Small intestine (tissue), 7 donors: ENCODE measurements around the gene HKDC1. TPM values are rescaled to one million over a fixed set of nuclear protein-coding genes. Genes with fewer than 3 reads are reported as not detected.
A peak's percentile ranks its signal among the peaks of the same experiment; 100 is the strongest.

Experiments
- DNase-seq, 2 donors: peaks; one replicate each; pipeline versions ENCODE4 v3.0.0 to v3.0.0-alpha.2; 2013
- FAIRE-seq: peaks from 2 replicates; lab custom pipeline; 2012; peaks lifted over from hg19 to GRCh38; lab: Jason Lieb, UNC
- H3K27ac ChIP-seq, 3 donors: one replicate each; pipeline ENCODE4 v1.5.1; 2013; ENCODE audit warnings: low read length in 2 of 3, mild to moderate bottlenecking in 2 of 3, control low read depth in 1 of 3, inconsistent platforms in 1 of 3, low read depth in 1 of 3, moderate library complexity in 1 of 3
- H3K27me3 ChIP-seq, 3 donors: one replicate each; pipeline ENCODE4 v1.6.1; 2013; ENCODE audit warnings: low read length in 3 of 3, inconsistent platforms in 1 of 3; ENCODE audit not compliant: control insufficient read depth in 3 of 3, insufficient read depth in 3 of 3
- H3K36me3 ChIP-seq, 3 donors: one replicate each; pipeline ENCODE4 v1.6.1; 2013; ENCODE audit warnings: low read length in 3 of 3, inconsistent platforms in 1 of 3, low read depth in 1 of 3, mild to moderate bottlenecking in 1 of 3, moderate library complexity in 1 of 3; ENCODE audit not compliant: control insufficient read depth in 3 of 3, insufficient read depth in 2 of 3
- H3K4me1 ChIP-seq, 3 donors: one replicate each; pipeline ENCODE4 v1.6.1; 2013; ENCODE audit warnings: low read length in 2 of 3, inconsistent platforms in 1 of 3, low read depth in 1 of 3, mild to moderate bottlenecking in 1 of 3, moderate library complexity in 1 of 3; ENCODE audit not compliant: control insufficient read depth in 3 of 3, insufficient read depth in 2 of 3
- H3K4me3 ChIP-seq, 3 donors: one replicate each; pipeline ENCODE4 v1.5.1; 2013; ENCODE audit warnings: low read length in 3 of 3, control low read depth in 1 of 3, inconsistent platforms in 1 of 3, low read depth in 1 of 3, mild to moderate bottlenecking in 1 of 3, moderate library complexity in 1 of 3
- H3K9me3 ChIP-seq, 2 donors: one replicate each; pipeline ENCODE4 v1.6.1; 2013; ENCODE audit warnings: low read depth in 1 of 2, low read length in 1 of 2; ENCODE audit not compliant: control insufficient read depth in 2 of 2, insufficient read depth in 1 of 2
- WGBS, 3 donors: extraction: QIAGEN DNeasy Blood & Tissue Kit; methylation state at CpG; one replicate each; pipeline ENCODE4 v1.1.7; 2013; 5-methylcytosine and 5-hydroxymethylcytosine counted together
- polyA plus RNA-seq, 4 donors: library from polyadenylated mRNA; stranded (reverse) in 3 of 4; unstranded in 1 of 4; fragments of 200-250 nt in 3 of 4; fragments of 120-200 nt in 1 of 4; gene quantifications; one replicate each; pipeline versions ENCODE4 v1.2.1 to v1.2.3, GENCODE V29; 2013
- donor health status: healthy with polysubstance abuse.
- donor health status: control.
- donor health status: control.
- donor health status: Bipolar disorder and iron deficiency.
- donor health status: healthy.

The HKDC1 gene
- polyA plus RNA-seq, 4 donors, result 45.7 to 119 (median 64.7) TPM

- WGBS, 3 donors, result 19 to 67% (median 43%) methylated on average over 9 of the region's 9 CpGs
- peak overlapping the region; percentile 81 to 92 (median 83) for H3K27ac ChIP-seq
- H3K9me3 ChIP-seq, result no peaks in the 10 kb centered on the region
- H3K4me1 ChIP-seq, result peaks cover 8 to 35% (median 14%) of the 10 kb centered on the region in 3 donors
- no peaks in the 10 kb centered on the region for H3K27me3 ChIP-seq
- H3K4me3 ChIP-seq, result peak overlapping the region in 2 of 3 donors; percentile 55 to 74
- FAIRE-seq, result no peak
- H3K36me3 ChIP-seq, result peaks cover 0 to 4% (median 0%) of the 10 kb centered on the region in 3 donors
- peak; percentile 62 to 84 for DNase-seq
Observed at GRCh38 chr10:69220507-69220906, 375 bp downstream of the HKDC1 start.

- H3K27ac ChIP-seq, result peak overlapping the region; percentile 83 to 97 (median 92)
- FAIRE-seq (no peak), DNase-seq (peak; percentile 95 to 99)
- peaks cover 10 to 37% (median 14%) of the 10 kb centered on the region in 3 donors for H3K4me1 ChIP-seq
- 4 to 29% (median 7%) methylated on average over 11 of the region's 11 CpGs for WGBS, 3 donors
- H3K4me3 ChIP-seq, result peak overlapping the region in 2 of 3 donors; percentile 55 to 74
- H3K36me3 ChIP-seq, result peaks cover 0 to 17% (median 0%) of the 10 kb centered on the region in 3 donors
- H3K9me3 ChIP-seq, result no peaks in the 10 kb centered on the region
- no peaks in the 10 kb centered on the region for H3K27me3 ChIP-seq
Observed at GRCh38 chr10:69222157-69223027, 2.3 kb downstream of the HKDC1 start.

DNA sequence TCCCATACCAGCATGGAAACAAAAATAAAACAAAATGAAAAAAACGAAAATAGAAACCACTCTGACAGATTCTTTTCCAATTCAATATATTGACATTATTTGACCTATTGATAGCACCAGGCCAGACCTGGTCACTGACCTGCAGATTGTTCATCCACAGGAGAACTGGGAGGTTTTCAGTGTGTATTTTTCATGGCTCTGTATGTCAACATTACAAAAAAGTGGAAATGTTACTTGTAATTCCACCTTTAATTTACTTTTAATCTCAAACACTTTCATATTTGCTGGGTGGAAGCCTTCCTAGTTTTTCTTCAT is 2.9 kb downstream of the HKDC1 start:
- DNase-seq, result no peak
- no peaks in the 10 kb centered on the region for H3K9me3 ChIP-seq
- FAIRE-seq, result no peak
- peaks cover 14 to 38% (median 14%) of the 10 kb centered on the region in 3 donors for H3K4me1 ChIP-seq
- peak overlapping the region in 2 of 3 donors; percentile 0 to 24 for H3K4me3 ChIP-seq
- H3K27me3 ChIP-seq, result no peaks in the 10 kb centered on the region
- peak overlapping the region; percentile 35 to 97 (median 83) for H3K27ac ChIP-seq
- H3K36me3 ChIP-seq, result peaks cover 0 to 23% (median 0%) of the 10 kb centered on the region in 3 donors
- WGBS, 3 donors, result 0 to 10% (median 7%) methylated on average over 1 of the region's 1 CpG

DNA sequence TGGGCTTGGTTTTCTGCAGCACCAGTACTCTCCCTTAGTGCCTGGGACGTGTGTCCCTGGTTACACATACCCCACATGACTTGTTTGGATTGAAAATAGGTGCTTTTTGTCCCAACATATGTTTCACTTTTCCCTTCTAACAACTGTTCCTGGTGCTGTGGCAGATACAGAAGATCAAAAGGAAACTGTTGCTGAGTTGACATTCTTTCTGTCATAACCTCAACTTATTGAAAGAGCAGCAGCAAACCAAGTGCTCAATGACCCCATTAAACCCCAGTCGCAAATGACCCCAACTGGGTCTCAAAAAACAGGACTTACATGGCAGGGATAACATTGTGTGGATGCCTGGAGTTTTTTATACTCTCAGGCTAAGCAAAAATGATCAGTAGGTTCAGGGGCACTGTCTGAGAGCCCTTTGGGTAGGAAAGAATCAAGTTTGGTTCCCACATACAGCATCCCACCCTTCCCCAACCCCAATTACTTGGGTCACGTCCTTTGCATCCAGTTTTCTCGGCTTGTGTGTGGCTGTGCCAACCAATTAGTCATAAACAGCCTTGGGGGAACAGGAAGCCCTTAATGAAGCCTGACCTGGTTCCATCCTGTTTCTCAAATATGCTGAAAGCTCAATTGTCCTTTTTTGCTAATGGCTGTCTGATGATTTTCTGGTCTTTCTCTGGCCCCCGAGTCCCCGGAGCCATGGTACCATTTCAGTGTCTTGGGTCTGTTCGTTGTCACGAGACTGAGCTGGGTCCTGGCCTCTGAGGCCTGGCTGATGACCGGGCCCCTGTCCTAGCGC is 4.9 kb downstream of the HKDC1 start:
- H3K27me3 ChIP-seq, result no peaks in the 10 kb centered on the region
- H3K4me3 ChIP-seq, result peak overlapping the region in 2 of 3 donors; percentile 1 to 18
- peak in 1 of 2 donors; percentile 53 for DNase-seq
- FAIRE-seq, result no peak
- H3K27ac ChIP-seq, result peak overlapping the region; percentile 83 to 86 (median 83)
- H3K9me3 ChIP-seq, result no peaks in the 10 kb centered on the region
- H3K36me3 ChIP-seq, result peaks cover 0 to 40% (median 0%) of the 10 kb centered on the region in 3 donors
- WGBS, 3 donors, result 52 to 59% (median 58%) methylated on average over 10 of the region's 10 CpGs
- peaks cover 20 to 51% (median 21%) of the 10 kb centered on the region in 3 donors for H3K4me1 ChIP-seq

DNA sequence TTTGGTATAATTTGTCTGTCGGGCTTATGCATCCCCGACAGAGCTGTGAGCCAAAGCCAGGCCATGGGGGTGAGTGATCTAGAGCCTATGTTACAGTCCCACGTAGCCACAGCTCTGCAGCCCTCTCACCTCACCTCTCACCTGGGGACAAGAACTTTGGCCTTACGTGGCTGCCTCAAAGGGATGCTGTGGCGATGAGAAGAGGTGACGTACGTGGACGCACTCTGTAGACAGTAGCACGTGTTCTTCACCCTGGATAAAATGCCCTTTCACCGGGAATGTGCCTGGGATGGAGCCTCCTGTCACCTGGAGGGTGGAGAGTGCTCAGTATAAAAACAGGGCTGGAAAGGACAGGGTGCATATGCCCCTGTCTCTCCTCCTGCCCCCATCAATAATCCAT is 5.5 kb downstream of the HKDC1 start:
- peaks cover 21 to 57% (median 22%) of the 10 kb centered on the region in 3 donors for H3K4me1 ChIP-seq
- WGBS, 3 donors, result 44 to 70% (median 57%) methylated on average over 10 of the region's 10 CpGs
- H3K4me3 ChIP-seq, result no peak overlapping the region
- no peaks in the 10 kb centered on the region for H3K27me3 ChIP-seq
- FAIRE-seq (no peak), DNase-seq (peak in 1 of 2 donors; percentile 59)
- no peaks in the 10 kb centered on the region for H3K9me3 ChIP-seq
- H3K36me3 ChIP-seq, result peaks cover 0 to 47% (median 0%) of the 10 kb centered on the region in 3 donors
- peak overlapping the region; percentile 83 to 86 (median 83) for H3K27ac ChIP-seq

DNA sequence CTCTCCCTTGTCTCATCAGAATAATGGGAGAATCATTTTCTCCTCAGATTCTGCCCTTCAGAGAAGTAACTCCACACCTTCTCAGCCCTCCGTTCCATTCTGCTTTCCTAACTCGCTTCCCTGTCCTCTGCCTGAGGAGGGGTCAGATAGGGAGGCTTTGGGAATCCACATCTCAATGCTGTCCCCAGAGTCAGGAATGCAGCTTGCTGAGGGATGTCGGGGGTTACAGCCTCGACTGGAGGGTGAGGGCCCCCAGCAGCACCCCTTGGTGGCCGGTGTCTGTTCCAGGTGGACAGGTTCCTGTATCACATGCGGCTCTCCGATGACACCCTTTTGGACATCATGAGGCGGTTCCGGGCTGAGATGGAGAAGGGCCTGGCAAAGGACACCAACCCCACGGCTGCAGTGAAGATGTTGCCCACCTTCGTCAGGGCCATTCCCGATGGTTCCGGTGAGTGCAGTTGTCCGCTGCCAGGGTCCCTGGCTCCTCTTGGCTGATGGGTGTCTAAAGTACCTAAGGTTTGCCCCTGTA is 6.9 kb downstream of the HKDC1 start:
- Histone ChIP-seq H3K27me3 (no peaks in the 10 kb centered on the region), H3K4me3 (no peak overlapping the region), H3K36me3 (peaks cover 0 to 58% (median 5%) of the 10 kb centered on the region in 3 donors), H3K4me1 (peaks cover 21 to 65% (median 22%) of the 10 kb centered on the region in 3 donors), H3K27ac (peak overlapping the region in 1 of 3 donors; percentile 98), H3K9me3 (no peaks in the 10 kb centered on the region)
- 87 to 92% (median 90%) methylated on average over 14 of the region's 14 CpGs for whole genome bisulfite sequencing, 3 donors
- no peak for FAIRE-seq
- no peak for DNase-seq

- peak overlapping the region; percentile 91 to 98 (median 94) for H3K27ac ChIP-seq
- DNase-seq, result no peak
- peaks cover 21 to 72% (median 22%) of the 10 kb centered on the region in 3 donors for H3K4me1 ChIP-seq
Observed at GRCh38 chr10:69228151-69228550, 8.0 kb downstream of the HKDC1 start.

DNA sequence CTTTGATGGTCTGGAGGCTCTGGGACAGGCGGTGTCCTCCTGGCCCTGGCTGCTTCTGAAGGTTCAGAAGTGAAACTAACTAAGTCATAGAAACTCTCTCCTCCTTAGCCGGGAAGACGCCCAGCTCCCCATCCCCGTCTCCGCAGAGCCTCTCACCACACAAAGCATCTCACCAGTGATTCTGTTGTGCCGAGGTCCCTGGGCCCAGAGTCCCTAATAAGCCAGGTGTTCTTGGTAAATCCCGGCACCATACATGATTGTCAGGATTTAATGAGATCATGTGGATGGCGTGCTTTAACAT is 9.4 kb downstream of the HKDC1 start:
- DNase-seq, result no peak
- H3K27ac ChIP-seq, result peak overlapping the region; percentile 70 to 94 (median 91)

More at GRCh38 chr10:69228151-69228550, 8.0 kb downstream of the HKDC1 start:
- Histone ChIP-seq H3K27me3 (no peaks in the 10 kb centered on the region), H3K9me3 (no peaks in the 10 kb centered on the region), H3K36me3 (peaks cover under 1 to 69% (median 5%) of the 10 kb centered on the region in 3 donors), H3K4me3 (no peak overlapping the region)
- 63 to 79% (median 67%) methylated on average over 2 of the region's 2 CpGs for WGBS, 3 donors
- no peak for FAIRE-seq

More for the DNA sequence above, 9.4 kb downstream of the HKDC1 start:
- no peak for FAIRE-seq
- Histone ChIP-seq H3K36me3 (peaks cover 2 to 82% (median 12%) of the 10 kb centered on the region in 3 donors), H3K4me1 (peaks cover 21 to 68% (median 21%) of the 10 kb centered on the region in 3 donors), H3K9me3 (no peaks in the 10 kb centered on the region), H3K4me3 (peak overlapping the region in 1 of 3 donors; percentile 4), H3K27me3 (no peaks in the 10 kb centered on the region)
- WGBS, 3 donors, result 13 to 36% (median 25%) methylated on average over 8 of the region's 8 CpGs
